Esophagus squamous epithelium (tissue), 5 donors: Measurements from ENCODE around the gene HACL1. TPM values are rescaled to one million over a fixed set of nuclear protein-coding genes. Genes with fewer than 3 reads are reported as not detected.

ENCODE experiments used
- DNase-seq: peaks from one replicate; lab custom pipeline; 2025; lab: John Stamatoyannopoulos, UW
- H3K27ac ChIP-seq, 4 donors: fragments of 200-600 bp; sonication (generic); one replicate each; pipeline ENCODE4 v1.5.1; 2016 to 2019; ENCODE audit warnings: mild to moderate bottlenecking in 1 of 4
- H3K27me3 ChIP-seq, 4 donors: fragments of 200-600 bp; sonication (generic); 1 replicate in 3 of 4; 2 replicates in 1 of 4; pipeline versions ENCODE4 v1.5.1 to v1.6.0; 2017 to 2021; ENCODE audit warnings: antibody characterized with exemption in 1 of 4
- H3K36me3 ChIP-seq, 3 donors: fragments of 200-600 bp; sonication (generic); one replicate each; pipeline ENCODE4 v1.5.1; 2016 to 2019
- H3K4me1 ChIP-seq, 3 donors: fragments of 200-600 bp; sonication (generic); one replicate each; pipeline ENCODE4 v1.5.1; 2017 to 2019
- H3K4me3 ChIP-seq, 4 donors: fragments of 200-600 bp; sonication (generic); 1 replicate in 3 of 4; 2 replicates in 1 of 4; pipeline ENCODE4 v1.5.1; 2016 to 2019; ENCODE audit warnings: mild to moderate bottlenecking in 2 of 4, moderate library complexity in 1 of 4
- H3K9me3 ChIP-seq, 3 donors: fragments of 200-600 bp; sonication (generic); one replicate each; pipeline ENCODE4 v1.5.1; 2016 to 2019
- POLR2A ChIP-seq, 4 donors: fragments of 450-650 bp; IDR thresholded peaks; one replicate each; pipeline ENCODE4 v1.6.1; 2017; ENCODE audit warnings: antibody characterized with exemption in 4 of 4, mild to moderate bottlenecking in 4 of 4, moderate library complexity in 3 of 4
- WGBS, 2 donors: methylation state at CpG; one replicate each; pipeline ENCODE4 v1.1.5; 2018; 5-methylcytosine and 5-hydroxymethylcytosine counted together
- intact Hi-C: fragments of 100-400 bp; cut with DNase I; formaldehyde crosslinking; loops from one replicate; pipeline ENCODE4 v1.15.0; 2022
- total RNA-seq, 4 donors: library from RNA; depleted of rRNA; stranded (reverse); fragments of >200 nt; gene quantifications; one replicate each; pipeline ENCODE4 v1.1.0, GENCODE V29; 2016
- TF ChIP-seq, protein P1 (sequence below), 6 experiments: fragments of 450-650 bp in 4 of 6; fragments of 200-600 bp in 2 of 6; sonication (generic) in 2 of 6; IDR thresholded peaks; one replicate each; pipeline ENCODE4 v1.5.1; 2016 to 2019; ENCODE audit warnings: antibody characterized with exemption in 6 of 6, mild to moderate bottlenecking in 4 of 6, moderate library complexity in 4 of 6
- donor health status: DM: yes; HTN: yes; CAD: no.

HACL1 gene
- total RNA-seq, 4 donors from 2014 or later, result 3.3 to 22.3 (median 9.4) TPM

DNA sequence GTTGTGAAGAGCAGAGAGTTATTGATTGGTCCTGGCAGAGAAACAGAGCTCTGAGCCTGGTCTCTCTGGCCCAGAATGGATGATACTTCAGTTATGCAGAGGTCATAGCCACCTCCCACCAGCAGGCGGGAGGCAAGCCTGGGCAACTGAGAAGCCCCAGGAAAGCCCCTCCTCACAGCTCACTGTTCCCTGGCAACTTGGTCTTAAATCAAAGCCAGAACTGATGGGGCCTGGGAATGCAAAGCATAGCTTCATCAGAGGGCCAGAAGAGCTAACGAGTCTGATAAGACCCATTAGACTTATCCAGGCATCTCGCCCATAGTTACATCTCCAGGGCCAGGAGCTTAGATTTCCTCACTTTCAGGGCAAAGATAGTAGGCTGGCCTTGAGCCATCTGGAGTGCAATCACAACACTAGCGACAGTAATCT lies 74.3 kb downstream of the HACL1 start:
- no peak overlapping the region for H3K27ac ChIP-seq
- intact Hi-C loops, result no loop called here
- no peaks in the 10 kb centered on the region for H3K36me3 ChIP-seq
- H3K9me3 ChIP-seq, result no peaks in the 10 kb centered on the region
- no peaks in the 10 kb centered on the region for H3K27me3 ChIP-seq
- no peak for TF ChIP-seq POLR2A (IDR thresholded peaks at IDR 0.05)
- TF ChIP-seq, protein P1, sequence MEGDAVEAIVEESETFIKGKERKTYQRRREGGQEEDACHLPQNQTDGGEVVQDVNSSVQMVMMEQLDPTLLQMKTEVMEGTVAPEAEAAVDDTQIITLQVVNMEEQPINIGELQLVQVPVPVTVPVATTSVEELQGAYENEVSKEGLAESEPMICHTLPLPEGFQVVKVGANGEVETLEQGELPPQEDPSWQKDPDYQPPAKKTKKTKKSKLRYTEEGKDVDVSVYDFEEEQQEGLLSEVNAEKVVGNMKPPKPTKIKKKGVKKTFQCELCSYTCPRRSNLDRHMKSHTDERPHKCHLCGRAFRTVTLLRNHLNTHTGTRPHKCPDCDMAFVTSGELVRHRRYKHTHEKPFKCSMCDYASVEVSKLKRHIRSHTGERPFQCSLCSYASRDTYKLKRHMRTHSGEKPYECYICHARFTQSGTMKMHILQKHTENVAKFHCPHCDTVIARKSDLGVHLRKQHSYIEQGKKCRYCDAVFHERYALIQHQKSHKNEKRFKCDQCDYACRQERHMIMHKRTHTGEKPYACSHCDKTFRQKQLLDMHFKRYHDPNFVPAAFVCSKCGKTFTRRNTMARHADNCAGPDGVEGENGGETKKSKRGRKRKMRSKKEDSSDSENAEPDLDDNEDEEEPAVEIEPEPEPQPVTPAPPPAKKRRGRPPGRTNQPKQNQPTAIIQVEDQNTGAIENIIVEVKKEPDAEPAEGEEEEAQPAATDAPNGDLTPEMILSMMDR (IDR thresholded peaks at IDR 0.05), result peak in 1 of 6 experiments; percentile 5
- WGBS, 2 donors, result 35 to 49% methylated on average over 2 to 4 of the region's 4 CpGs
- H3K4me1 ChIP-seq, result no peaks in the 10 kb centered on the region
- no peak for DNase-seq
- no peak overlapping the region for H3K4me3 ChIP-seq

DNA sequence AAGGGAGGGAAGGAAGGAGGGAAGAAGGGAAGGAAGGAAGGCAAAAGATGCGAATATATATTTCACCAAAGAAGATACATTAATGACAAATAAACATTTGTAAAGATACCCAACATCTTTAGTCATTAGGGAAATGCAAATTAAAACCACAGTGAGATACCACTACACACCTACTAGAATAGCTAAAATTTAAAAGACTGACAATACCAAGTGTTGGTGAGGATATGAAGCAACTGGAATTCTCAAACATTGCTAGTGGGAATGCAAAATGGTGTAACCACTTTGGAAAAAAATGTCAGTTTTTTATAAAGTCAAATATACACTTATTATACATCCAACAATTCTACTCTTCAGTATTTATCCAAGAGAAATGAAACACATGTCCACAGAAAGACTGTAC lies 75.6 kb downstream of the HACL1 start:
- intact Hi-C loops, result no loop called here
- no peaks in the 10 kb centered on the region for H3K36me3 ChIP-seq
- TF ChIP-seq, protein P1 (IDR thresholded peaks at IDR 0.05), result no peak
- TF ChIP-seq POLR2A (IDR thresholded peaks at IDR 0.05), result no peak
- H3K4me1 ChIP-seq, result no peaks in the 10 kb centered on the region
- H3K4me3 ChIP-seq, result no peak overlapping the region
- H3K27ac ChIP-seq, result no peak overlapping the region
- WGBS, 2 donors, result 87 to 100% methylated on average over 1 of the region's 1 CpG
- no peaks in the 10 kb centered on the region for H3K27me3 ChIP-seq
- DNase-seq, result no peak
- H3K9me3 ChIP-seq, result no peaks in the 10 kb centered on the region

DNA sequence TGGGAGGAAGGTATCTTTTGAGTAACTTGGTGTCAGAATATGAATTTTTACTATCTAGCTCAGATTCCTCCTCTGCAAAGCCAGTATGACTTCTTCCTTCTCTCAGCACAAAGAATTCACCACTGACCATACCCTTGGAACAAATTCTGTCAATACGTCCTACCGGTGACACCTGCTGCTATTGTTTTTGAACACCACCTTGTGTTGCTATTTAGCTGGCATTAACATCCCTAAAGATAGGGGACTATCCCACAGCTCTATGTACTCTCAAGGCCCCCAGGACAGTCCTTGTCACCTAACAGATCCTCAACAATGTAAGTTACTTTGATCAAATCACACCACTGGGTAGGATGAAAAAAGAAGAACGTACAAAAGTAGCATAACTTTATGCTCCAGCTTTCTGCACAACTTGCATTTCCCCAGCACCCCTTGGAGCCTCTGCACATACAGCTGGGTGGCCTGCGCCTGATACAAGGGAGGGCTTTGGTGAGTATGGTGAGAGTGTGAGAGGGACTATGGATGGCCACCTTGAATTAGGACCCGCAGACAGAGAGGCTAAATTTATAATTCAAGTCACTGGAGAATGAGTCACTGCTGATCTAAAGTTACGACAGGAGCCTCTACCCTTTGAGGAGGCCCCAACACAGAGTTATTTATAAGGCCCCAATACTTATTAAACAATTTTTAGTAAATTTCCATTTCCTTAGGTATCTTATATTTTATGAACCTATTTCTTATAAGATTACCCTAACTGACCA lies 77.5 kb downstream of the HACL1 start:
- H3K9me3 ChIP-seq, result no peaks in the 10 kb centered on the region
- no peak for DNase-seq
- H3K36me3 ChIP-seq, result no peaks in the 10 kb centered on the region
- TF ChIP-seq, protein P1 (IDR thresholded peaks at IDR 0.05), result no peak
- no peak for TF ChIP-seq POLR2A (IDR thresholded peaks at IDR 0.05)
- intact Hi-C loops, result no loop called here
- H3K4me1 ChIP-seq, result no peaks in the 10 kb centered on the region
- H3K27ac ChIP-seq, result no peak overlapping the region
- H3K4me3 ChIP-seq, result no peak overlapping the region
- WGBS, 2 donors, result 82 to 86% methylated on average over 6 of the region's 6 CpGs
- no peaks in the 10 kb centered on the region for H3K27me3 ChIP-seq

DNA sequence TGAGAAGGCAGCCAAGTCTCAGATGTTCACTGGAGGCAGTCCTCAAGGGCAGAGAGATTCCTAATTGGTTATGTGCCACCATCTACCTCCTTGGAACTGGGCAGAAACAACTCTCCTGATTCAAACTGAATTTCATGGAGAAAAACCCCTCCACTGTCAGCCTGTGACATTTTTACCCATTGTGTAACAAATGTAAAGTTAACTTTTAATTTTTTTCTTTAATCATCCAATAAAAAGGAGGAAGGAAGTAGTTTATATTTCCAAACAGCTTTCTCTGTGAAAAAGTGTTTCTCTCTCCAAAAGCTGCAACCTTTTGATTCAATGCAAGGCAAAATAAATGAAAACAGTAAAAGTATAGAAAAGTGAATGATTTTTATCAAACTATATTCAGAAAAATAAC lies 79.4 kb downstream of the HACL1 start:
- intact Hi-C loops, result no loop called here
- Histone ChIP-seq H3K36me3 (no peaks in the 10 kb centered on the region), H3K4me1 (no peaks in the 10 kb centered on the region), H3K27ac (no peak overlapping the region), H3K4me3 (no peak overlapping the region), H3K9me3 (no peaks in the 10 kb centered on the region), H3K27me3 (no peaks in the 10 kb centered on the region)
- TF ChIP-seq POLR2A (IDR thresholded peaks at IDR 0.05), result no peak
- TF ChIP-seq, protein P1 (IDR thresholded peaks at IDR 0.05), result no peak
- DNase-seq, result no peak

DNA sequence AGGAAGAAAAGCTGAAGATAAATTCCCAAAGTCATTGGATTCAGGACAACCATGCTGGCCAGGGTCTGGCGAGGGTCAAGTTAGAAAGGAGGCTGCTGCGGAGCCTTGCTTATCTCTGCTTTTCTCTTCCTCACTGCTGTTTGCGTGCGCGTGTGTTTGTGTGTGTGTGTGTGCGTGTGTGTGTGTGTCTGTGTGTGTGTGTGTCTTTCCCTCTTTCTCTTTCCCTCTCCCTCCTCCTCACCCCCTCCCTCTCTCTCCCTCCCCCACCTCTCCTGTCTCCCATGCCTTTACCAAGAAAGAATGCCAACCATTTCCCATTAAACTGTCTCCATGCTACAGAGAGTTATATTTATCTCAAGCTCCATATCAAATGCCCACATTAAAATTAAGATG lies 79.8 kb downstream of the HACL1 start, which contains the start of gene COLQ:
TSS of gene COLQ (minus strand) at position 134 of the 393 bp plus-strand sequence. CDS start at position 53, 81 bp downstream.
- 56 to 67% methylated on average over 6 of the region's 6 CpGs for WGBS, 2 donors
- Histone ChIP-seq H3K4me1 (no peaks in the 10 kb centered on the region), H3K9me3 (no peaks in the 10 kb centered on the region), H3K36me3 (no peaks in the 10 kb centered on the region), H3K27ac (no peak within 1 kb of the TSS), H3K27me3 (no peaks in the 10 kb centered on the region), H3K4me3 (no peak within 1 kb of the TSS)
- intact Hi-C loops, result no loop called here
- TF ChIP-seq POLR2A (IDR thresholded peaks at IDR 0.05), result no peak
- TF ChIP-seq, protein P1 (IDR thresholded peaks at IDR 0.05), result no peak
- no peak for DNase-seq
